ENCODE data around the gene PBX1.

The PBX1 gene

DNA sequence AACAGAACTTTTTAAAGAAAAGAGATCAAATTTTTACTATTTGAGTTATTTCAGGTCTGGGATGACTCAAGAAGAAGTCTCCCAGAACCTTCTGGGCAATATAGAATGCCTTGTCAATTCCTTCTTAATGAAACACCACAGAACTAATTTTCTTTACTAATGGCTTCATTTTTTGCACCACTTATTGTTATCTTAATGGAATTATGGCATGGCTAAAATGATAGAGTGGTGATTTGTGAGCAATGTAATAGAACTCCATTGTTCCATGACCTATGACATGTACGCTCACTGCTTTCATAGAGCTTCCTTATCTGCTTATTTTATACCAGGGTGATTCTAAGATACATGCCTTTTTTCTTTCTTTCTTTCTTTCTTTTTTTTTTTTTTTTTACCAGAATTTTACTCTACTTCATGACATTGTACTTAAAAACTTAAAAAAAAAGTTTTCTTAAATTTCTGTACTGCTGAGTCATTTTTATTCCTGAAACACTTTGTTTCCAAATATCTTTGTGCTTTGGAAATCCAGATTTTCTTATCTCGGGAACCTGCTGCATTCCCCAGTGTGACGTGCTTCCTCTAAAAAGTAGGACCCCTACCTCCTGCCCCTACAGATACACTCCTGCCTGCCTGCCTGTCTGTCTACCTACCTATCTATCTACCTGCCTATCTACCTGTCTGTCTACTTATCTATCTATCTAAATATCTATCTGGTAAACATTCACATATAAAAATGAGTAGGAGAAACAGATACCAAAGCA is 284.9 kb downstream of the PBX1 start:
- DNase-seq, result no peak

DNA sequence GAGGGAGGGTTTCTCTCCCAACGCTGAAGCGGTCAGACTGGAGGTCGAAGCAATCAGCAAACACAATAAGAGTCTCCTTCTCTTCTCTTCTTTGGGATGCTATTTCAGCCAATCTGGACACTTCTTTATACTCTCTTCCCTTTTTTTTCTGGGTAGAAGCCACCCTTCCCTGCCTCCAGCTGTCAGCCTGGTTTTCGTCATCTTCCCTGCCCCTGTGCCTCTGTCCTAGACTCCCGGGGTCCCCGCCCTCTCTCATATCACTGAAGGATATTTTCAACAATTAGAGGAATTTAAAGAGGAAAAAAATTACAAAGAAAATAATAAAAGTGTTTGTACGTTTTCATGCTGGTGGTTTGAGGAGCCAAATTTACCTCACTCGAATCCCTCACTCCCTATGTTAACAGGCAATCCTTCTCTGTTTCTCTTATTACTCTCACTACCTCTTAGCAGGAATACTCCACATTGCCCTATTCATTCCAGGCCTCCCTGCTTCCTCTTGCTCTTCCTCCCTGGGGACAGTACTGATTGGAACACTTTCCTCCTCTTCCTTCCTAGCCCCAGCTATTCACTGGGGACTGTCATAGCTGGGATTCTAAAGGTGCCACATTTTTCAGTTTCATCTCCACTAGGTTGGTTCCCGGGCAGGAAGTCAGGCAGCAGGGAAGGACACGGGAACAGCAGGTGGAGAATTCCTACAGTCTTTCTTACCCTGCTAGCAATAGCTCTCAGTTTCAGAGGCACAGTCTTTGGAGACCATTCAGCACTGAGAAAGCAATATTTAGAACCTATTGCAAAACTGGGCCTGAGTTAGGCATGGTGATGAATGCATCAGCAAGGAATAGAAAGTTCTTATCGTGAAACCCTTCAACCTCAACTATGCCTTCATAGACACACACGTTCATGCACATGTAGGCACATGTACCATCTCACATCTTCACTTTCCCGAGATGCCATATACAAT is 288.0 kb downstream of the PBX1 start:
- DNase-seq, result no peak

DNA sequence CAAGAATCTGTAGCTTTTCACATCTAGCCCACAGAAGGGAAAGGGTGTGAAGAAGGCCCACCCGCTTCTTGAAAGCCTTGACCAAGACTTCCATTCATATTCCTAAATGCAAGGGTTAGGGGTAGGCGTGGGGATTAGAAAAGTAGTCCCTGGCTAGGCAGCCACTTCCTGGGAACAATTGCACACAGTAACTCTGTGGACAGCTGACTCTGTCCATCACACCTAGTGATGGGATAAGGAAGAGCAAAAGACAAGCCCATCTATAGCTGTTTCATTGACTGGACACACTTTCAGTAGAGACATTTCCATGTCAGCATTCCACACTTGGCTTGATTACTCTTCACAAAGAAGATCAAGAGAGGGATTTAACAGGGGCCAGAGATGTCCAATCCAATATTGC is 294.2 kb downstream of the PBX1 start:
- DNase-seq, result no peak

DNA sequence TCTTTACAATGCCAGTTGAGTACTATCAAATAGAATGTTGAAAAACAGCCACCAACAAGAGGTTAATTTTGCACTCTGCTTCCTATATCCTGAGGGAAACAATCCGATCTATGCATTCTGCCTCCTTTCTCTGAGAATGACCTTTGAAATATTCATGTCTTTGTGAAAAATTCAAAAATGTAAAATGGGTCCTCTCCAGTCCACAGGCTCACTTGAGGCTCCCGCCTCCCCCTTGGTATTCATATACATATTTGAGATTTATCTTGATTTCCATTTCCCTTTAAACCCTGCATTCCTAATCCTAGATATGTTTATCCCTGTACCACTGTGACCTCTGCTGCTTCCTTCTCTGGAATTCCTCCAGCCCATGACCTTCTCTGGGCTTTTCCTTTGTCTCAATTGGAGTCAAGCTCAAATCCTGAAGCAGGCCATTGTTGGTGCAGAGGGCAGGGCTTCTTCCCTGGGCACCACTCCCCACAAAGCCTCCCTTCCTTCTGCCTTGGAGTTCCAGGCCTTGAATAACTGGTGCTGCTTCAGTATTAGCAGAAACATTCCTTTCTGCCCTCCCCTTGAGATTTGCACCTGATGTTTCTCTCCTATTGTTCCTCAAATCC is 296.8 kb downstream of the PBX1 start:
- DNase-seq, result no peak

DNA sequence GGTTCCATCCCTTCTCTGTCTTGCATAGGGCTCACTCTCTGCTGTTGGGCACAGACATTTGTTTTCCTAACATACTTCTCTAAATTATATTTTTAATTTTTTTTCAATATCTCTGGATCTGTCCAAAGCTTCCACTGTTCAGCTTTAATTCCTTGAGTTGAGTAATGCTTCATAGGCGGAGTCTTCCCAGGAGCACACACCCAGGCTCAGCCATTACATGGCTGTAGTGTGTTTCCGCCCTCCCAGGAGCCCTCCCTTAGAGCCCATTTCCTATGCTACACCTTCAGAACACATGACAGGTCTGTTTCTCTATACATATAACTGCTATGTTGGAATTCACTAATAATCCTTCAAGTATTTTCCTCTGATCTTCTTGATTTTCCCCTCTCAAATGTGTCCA is 297.4 kb downstream of the PBX1 start:
- DNase-seq, result no peak

DNA sequence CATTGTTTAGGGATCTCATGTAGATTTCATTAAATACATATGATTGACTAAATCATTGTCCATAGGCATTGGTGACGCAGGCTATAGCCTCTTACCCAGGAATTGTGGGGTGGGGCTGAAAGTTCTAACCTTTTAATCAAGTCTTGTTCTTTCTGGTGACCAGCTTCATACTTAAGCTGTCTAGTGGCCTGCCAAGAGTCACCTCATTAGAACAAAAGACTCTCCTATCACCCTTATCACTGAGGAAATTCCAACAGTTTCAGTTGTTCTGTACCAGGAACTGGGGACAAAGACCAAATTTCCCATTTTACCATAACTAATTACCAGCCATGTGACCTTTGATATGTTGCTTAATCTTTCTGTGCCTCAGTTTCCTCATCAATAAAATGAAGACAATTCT is 298.5 kb downstream of the PBX1 start:
- no peak for DNase-seq

DNA sequence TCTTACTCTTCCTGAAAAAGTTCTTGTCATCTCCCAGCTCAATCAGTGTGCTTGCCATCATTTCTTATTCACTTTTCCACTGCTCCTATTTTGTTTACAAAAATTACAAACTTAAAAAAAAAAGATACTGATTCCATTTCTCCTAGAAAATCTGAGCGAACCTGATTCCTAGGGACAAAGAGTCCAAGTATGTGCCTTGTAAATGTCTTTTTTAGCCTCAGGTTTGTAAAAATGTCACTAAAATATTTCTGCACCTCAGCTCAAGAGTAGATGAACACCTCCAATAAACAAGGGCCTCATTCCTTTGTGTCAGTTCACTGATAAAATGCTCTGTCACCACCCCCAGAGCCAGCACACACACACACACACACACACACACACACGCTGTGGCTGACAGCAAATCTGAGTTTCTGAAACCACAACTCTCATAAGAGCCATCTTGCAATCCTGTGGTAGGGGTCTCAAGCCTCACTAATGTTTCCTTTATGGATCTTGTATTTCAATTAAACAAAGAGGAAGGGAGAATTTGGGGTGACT is 299.2 kb downstream of the PBX1 start:
- DNase-seq, result no peak

DNA sequence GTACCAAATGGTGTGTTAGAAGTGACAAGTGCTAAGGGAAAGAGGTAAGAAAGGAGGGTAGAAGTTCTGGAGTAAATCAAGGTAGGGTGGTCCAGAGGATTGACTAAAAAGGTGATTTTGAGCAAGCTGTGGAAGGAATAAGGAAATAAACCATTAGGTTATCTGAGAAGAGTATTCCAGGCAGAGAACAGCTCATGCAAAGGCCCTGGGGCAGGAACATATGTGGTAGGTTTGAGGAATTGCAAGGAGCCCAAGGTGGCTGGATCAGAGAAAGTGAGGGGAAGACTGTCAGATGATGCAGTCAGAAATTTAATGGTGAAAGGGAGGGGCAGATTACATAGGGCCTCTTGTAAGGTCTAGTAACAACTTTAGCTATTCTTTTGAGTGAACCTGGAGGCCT is 302.6 kb downstream of the PBX1 start:
- DNase-seq, result no peak

DNA sequence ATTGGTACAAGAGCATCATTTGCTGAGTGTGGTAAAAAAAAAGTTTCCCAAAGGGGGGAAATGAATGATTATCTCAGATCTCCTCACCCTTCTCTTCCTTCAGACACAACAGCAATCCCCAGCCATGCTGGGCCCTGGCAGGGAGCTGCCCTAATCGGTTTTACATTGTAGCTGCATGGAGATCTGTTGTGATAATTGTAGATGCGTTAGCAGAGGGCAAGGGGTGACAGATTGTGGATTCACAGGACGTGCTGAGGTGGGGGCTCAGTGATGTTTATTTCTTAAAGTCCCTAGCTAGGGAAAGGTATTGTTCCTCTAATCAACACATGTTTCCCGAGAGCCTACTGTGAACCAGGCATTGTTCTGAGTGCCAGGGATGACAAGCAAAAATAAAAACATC is 304.1 kb downstream of the PBX1 start:
- no peak for DNase-seq

DNA sequence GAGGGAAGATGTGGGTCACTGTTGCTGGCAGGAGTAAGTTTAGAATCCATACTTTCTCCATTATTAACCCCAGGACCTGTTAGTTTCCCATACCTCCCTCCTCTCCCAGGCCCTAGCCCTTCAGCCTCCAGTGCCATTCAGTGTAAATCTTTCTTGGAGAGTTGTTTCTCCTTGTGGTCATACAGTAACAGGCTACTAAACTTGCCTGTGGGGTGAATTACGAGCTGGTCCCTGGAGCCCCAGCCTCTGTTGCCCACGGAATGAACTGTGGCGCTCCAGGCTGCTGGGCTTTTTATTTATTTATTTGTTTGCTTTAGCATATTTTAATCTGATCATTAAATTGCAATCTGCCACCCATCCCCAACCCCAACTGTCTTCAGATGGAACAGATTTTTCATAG is 305.2 kb downstream of the PBX1 start:
- DNase-seq, result no peak

DNA sequence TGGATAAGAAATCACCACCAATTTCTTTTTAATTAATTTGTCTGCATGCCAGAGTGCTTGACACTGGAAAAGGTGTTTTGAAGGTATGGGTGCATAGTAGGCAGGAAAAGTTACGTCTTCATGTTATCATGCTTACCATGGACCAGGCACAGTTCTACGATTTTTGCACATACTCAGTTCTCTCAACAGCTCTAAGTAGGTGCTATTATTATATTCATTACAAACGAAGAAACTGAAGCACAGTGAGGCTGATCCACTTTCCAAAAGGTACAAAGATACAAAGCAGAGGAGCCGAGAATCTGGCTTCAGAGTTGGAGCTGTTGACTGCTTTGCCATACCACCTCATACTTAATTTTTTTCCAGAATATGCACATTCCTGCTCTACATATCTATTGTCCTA is 306.4 kb downstream of the PBX1 start:
- no peak for DNase-seq

DNA sequence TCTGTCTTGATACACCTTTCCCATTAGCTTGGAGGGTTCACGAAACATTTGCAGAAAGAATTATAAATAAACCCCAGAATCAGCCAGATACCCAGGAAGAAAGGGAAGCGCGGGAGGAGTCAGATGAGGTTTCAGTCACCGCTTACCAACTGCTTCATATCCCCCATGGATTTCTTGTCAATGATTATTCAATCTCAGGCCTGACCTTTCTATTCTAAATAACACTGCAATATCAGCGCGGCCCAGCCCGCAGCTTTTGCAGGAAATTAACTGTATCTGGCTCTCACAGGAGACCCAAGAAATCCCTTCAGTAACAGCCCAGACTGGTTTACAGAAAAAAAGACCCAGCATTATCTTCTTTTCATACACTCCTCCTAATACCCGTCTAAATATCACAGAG is 308.6 kb downstream of the PBX1 start:
- DNase-seq, result no peak

DNA sequence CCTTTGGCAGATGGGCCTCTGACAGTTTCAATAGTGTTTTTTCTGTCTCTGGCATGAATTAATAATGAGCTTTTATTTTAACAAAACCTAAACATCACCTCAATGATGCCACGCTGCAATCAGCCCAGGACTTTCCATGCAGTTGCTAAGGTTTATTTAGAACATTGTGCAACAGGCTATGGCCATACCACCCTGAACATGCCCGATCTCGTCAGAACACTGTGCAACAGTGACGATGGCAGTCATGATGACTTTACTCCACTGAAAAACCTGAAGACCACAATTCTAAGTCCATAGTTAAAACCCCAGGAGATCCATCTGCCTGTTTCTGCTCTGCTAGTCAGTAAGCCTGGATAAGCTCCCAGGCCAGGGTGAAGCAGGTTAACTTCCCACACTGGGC is 310.0 kb downstream of the PBX1 start:
- no peak for DNase-seq

DNA sequence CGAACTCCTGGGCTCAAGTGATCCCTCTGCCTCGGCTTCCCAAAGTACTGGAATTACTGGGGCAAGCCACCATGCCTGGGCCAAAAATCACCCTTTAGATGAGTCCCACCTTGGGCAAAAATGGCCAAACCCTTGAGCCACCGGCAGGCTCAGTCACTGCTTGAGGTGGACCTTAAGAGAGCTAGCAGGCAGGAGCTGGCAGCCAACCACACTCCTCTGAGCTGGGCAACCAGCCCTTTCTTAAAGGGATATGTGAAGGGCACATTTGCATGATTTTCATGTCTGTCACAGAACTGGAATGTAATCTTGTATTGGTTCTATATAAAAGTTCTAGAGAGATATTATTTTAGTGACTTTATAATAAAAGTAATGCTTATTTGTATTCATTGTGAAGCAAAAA is 316.5 kb downstream of the PBX1 start:
- DNase-seq, result no peak

DNA sequence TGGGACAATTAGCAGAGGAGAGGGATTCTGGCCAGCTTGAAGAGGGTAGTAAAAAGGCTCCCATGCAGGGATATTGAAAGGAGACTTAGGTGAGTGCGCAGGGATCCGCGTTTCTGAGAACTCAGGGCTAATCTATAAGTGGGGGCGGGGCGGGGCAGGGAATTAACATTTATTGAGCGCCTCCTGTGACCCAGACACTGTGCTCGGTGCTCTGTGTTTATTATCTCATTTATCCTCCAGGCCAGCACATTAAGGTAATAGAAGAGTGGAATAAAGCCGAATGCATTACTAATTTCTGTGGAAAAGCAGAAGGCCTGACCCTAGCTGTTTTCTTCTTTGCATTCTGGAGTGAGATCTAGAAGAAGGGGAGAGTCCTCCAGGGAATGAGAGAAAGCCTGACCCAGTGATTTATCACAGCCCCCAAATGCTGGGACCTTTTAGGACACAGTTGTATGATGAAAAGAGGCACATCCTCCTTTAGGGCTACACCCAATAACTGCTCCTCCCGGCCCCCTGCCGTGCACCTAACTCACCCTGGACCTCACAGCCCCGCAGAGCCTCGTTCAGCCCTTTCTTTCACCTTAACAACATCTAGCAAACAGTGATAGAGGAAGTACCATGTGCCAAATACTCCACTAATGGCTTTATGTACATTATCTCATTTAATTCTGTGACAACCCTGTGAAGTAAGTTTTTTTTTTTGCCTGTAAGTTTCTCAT is 317.6 kb downstream of the PBX1 start:
- no peak for DNase-seq

DNA sequence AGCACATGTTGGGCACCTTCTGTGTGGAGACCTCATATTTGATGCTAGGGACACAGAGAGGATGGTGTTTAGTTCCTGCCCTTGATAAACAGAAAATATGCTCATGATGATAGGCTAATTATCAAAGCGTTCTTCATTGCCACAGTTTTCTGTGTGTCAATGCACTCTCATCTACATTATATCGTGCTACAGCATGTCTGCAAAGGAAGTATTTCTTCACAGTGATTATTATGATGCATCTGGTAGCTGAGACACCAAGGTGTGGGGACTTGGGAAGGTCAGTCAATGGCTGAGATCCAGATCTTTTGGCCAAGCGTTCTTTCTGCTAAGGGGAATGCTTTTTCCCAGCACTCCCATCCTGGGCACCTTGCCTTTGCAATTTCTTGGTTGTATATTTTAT is 321.2 kb downstream of the PBX1 start:
- DNase-seq, result no peak

DNA sequence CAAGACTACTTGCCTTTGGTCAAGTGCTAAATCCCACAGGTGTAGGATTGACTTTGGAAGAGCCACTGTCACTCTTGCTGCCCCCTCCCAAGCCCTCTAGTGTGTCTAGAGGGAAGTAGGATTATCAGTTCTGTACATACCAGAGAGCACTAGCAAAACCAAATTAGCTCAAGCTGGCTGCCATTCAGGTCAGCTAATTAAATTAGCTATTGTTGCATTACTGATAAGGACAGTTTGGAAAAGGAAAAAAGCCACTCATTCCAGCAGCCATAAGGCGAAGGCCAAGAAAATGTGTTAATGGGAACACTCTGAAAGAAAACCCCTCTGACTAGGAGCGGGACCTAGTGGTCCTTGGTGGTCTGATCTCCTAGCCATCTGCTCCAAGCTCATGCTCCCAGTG is 321.7 kb downstream of the PBX1 start:
- no peak for DNase-seq

DNA sequence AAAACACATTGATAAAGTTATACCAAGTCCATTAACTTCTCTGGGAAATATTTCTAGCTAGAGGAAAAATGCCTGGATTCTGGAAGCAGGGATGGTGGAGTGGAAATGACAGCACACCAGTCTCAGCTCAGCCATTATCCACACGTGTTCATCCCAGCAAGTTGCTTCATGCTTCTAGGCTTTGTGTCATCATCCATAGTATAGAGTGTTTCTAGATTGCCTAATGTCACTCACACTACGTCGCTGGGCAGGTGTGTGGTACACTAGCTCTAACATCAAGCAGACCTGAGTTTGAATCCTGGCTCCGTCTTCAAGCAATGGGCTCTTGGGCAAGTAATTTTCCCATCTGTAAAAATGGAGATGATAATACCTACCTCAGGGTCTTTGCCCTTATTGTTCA is 326.3 kb downstream of the PBX1 start:
- DNase-seq, result no peak

DNA sequence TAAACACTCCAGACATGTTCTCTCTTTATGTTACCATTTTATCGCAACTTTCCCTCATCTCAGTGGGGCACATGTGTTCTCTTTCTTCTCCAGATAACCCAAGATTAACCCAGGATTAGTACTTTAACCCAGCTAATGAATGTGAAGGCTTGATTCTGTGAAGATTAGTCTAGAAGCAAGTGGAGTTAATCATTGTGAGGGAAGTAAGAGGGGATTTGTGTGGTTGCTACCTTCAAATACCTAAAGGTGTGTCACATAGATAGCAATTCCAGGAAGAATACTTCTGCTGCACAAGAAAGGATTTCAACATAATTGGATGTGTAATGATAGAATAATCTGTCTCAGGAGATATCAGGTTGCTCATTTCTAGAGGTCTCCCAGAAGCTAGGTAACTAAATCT is 327.1 kb downstream of the PBX1 start:
- DNase-seq, result no peak

DNA sequence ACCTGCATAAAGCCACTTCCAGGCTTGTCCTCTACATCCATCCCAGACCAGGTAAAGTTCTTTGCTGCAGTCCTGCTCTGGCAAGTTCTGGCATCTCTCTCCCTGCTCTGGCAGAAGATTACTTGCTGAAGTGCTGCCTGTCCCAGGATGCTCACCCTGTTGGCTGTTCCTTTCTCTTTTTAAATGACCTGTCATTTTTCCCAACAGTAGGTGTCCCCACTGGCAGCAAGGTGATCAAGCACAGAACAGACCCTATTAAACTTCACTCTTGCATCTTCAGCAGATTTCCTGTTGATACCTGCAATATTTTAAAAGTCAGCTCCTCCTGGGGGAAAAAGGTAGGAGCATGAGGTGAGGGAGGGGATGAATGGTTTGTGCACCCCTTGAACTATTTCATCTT is 332.6 kb downstream of the PBX1 start:
- no peak for DNase-seq

DNA sequence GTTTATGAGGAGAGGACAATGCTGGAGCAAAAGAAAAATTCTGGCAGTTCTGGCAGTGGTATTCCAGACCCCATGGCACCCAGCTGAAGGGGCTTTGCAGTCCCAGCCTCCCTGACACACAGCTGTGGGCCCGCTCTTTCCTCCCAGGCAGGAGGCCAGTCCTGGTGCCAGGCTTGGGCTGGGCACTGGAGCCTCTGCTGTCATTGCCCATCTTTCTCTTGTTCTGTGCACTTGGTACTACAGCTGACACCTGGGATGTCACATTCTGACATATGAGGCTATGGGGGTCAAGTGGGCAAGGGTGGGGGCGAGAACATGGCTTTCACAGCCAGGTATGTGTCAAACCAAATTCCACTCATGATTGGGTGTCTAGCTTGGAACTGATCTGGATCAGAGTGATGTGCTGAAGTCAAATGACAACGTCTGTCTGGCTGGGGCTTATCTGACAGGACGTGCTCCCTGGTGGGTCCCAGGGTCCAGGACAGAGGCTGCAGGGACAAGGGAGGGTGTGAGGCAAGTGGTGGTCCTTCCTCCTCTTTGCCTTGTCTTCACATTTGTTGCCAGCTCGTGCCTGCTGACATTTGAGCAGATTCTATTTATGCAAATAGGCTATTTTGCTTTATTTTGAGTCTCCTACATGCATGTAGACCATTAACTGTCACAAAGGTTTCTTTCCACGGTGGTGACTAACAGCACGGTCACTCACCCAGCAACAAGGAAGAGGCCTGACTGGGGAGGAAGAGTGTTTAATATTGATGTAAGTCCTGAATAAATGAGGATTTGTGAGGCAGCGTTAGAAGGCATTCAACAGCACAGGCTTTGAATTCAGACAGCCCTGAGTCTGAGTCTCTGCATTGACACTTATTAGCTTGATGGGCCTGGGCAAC is 336.3 kb downstream of the PBX1 start:
- DNase-seq, result no peak

DNA sequence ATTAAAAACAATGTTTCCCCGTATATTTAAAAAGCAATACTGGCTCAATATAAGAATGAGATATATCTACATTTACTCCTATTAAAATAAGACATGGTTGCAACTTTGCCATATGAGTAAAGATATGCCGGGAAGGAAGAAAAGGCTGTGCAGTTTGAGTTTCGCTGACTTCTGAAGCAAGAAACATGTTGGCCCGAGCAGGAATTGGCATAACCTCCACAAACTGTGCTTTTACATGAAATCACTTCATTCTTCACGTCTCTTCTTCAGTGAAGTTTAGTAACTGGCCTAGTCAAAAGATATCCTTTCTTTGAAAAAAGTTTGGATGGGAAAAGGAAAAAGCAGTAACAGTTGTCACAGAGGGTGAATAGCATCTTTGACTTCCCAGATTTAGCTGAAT is 342.0 kb downstream of the PBX1 start:
- DNase-seq, result no peak
